SU-DHL-6 (cell line): ENCODE results near the gene FHOD1.

Experiments
- H2AFZ ChIP-seq: fragments of 200-600 bp; sonication (generic); 2 replicates; pipeline ENCODE4 v1.6.1; 2014; ENCODE audit warnings: low read depth, mild to moderate bottlenecking, moderate library complexity, mixed read lengths, antibody characterized with exemption, low read length; ENCODE audit not compliant: severe bottlenecking
- H3F3A ChIP-seq: fragments of 200-600 bp; shearing (Covaris generic); 2 replicates; pipeline ENCODE4 v1.6.0; 2016; ENCODE audit warnings: antibody characterized with exemption, mild to moderate bottlenecking; ENCODE audit not compliant: insufficient read depth
- H3K27ac ChIP-seq: fragments of 200-600 bp; sonication (generic); 2 replicates; pipeline ENCODE4 v1.5.1; 2016; ENCODE audit warnings: low read depth, mild to moderate bottlenecking, low read length, moderate library complexity, mixed read lengths
- H3K27me3 ChIP-seq: fragments of 200-600 bp; sonication (generic), shearing (Covaris generic); 2 replicates; pipeline ENCODE4 v1.6.0; 2014; ENCODE audit warnings: mild to moderate bottlenecking, low read length
- H3K36me3 ChIP-seq: fragments of 200-600 bp; sonication (generic); 2 replicates; pipeline ENCODE4 v1.6.1; 2014; ENCODE audit warnings: mild to moderate bottlenecking, low read length, mixed read lengths
- H3K4me2 ChIP-seq: fragments of 300-600, 200-600 bp; shearing (Covaris generic), sonication (generic); 2 replicates; pipeline ENCODE4 v1.6.0; 2014; ENCODE audit warnings: low read length, low read depth, mild to moderate bottlenecking; ENCODE audit not compliant: poor library complexity, severe bottlenecking
- H3K4me3 ChIP-seq: fragments of 200-600 bp; sonication (generic); 2 replicates; pipeline ENCODE4 v1.5.1; 2014; ENCODE audit warnings: antibody characterized with exemption, low read length, mild to moderate bottlenecking, mixed read lengths; ENCODE audit not compliant: insufficient read depth, poor library complexity, severe bottlenecking
- H3K79me2 ChIP-seq: fragments of 200-600 bp; sonication (generic); 2 replicates; pipeline ENCODE4 v1.6.1; 2014; ENCODE audit warnings: mild to moderate bottlenecking, low read length, moderate library complexity; ENCODE audit not compliant: insufficient read depth
- H3K9ac ChIP-seq: fragments of 200-600 bp; sonication (generic); 2 replicates; pipeline ENCODE4 v1.7.0; 2014; ENCODE audit warnings: mild to moderate bottlenecking, low read length
- H3K9me2 ChIP-seq: fragments of 200-600 bp; sonication (generic); replicated peaks from 2 replicates; pipeline ENCODE4 v1.6.1; 2014; ENCODE audit warnings: low read length; ENCODE audit not compliant: insufficient read depth
- H3K9me3 ChIP-seq: fragments of 200-600 bp; sonication (generic); 2 replicates; pipeline ENCODE4 v1.6.1; 2014; ENCODE audit warnings: low read length, mixed read lengths; ENCODE audit not compliant: insufficient read depth
- H4K20me1 ChIP-seq: fragments of 200-600 bp; sonication (generic); 2 replicates; pipeline ENCODE4 v1.6.1; 2014; ENCODE audit warnings: low read depth, mild to moderate bottlenecking, antibody characterized with exemption, low read length, moderate library complexity, mixed read lengths
- EZH2phosphoT487 ChIP-seq: fragments of 200-600 bp; sonication (generic), shearing (Covaris generic); conservative IDR thresholded peaks from 2 replicates; pipeline ENCODE4 v1.6.1; 2018; ENCODE audit warnings: mild to moderate bottlenecking, antibody characterized with exemption, low read length, moderate library complexity, mixed read lengths
- TF ChIP-seq, protein P1 (sequence below): fragments of 200-600 bp; sonication (generic); IDR thresholded peaks from one replicate; pipeline ENCODE4 v1.5.1; 2017; ENCODE audit warnings: antibody characterized with exemption, mild to moderate bottlenecking, low read length, moderate library complexity; ENCODE audit not compliant: insufficient read depth, poor library complexity, severe bottlenecking

Gene FHOD1

DNA sequence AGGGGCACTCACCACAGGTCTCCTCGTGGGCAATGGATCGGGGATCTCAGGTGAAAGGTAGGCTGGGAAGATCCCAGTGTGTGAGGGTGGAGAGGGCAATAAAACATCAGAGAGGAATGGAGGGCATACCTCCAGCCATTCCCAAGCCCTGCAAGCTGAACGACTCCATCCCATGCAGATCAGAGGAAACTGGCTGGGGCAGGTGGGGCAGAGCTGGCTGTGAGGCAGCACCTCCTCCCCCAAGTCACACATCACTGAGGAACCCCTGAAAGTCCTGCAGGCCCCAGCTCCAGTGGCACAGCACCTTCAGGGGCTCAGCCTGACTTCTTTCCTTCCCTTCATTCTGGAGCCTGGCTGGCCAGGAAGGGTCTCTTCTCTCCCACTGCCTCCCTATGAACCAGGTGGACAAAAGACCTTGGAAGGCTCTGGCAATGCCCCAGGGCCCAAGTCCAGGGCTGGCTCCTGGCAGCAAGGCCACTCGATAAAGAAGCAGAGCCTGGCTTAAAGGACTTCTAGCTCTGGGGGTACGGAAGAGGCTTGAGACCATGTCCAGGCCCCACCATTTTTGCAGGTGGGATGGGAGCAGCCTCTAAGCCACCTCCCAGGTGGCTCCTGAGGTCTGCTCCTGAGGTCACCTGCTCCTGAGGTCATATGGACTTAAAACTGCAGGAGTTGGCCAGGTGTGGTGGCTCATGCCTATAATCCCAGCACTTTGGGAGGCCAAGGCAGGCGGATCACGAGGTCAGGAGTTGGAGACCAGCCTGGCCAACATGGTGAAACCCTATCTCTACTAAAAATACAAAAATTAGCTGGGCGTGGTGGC, 33.9 kb downstream of the FHOD1 start:
- no peaks in the 10 kb centered on the region for H3F3A ChIP-seq
- H4K20me1 ChIP-seq: no peaks in the 10 kb centered on the region
- H3K4me3 ChIP-seq: no peak overlapping the region
- no peak overlapping the region for H3K4me2 ChIP-seq
- H3K9ac ChIP-seq: no peak overlapping the region
- H3K36me3 ChIP-seq: no peaks in the 10 kb centered on the region
- H3K79me2 ChIP-seq: no peaks in the 10 kb centered on the region
- no peaks in the 10 kb centered on the region for H3K9me3 ChIP-seq
- TF ChIP-seq, protein P1, sequence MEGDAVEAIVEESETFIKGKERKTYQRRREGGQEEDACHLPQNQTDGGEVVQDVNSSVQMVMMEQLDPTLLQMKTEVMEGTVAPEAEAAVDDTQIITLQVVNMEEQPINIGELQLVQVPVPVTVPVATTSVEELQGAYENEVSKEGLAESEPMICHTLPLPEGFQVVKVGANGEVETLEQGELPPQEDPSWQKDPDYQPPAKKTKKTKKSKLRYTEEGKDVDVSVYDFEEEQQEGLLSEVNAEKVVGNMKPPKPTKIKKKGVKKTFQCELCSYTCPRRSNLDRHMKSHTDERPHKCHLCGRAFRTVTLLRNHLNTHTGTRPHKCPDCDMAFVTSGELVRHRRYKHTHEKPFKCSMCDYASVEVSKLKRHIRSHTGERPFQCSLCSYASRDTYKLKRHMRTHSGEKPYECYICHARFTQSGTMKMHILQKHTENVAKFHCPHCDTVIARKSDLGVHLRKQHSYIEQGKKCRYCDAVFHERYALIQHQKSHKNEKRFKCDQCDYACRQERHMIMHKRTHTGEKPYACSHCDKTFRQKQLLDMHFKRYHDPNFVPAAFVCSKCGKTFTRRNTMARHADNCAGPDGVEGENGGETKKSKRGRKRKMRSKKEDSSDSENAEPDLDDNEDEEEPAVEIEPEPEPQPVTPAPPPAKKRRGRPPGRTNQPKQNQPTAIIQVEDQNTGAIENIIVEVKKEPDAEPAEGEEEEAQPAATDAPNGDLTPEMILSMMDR: no peak
- no peak for TF ChIP-seq EZH2phosphoT487
- H3K9me2 ChIP-seq: no peaks in the 10 kb centered on the region
- H3K27ac ChIP-seq: no peak overlapping the region
- no peaks in the 10 kb centered on the region for H3K27me3 ChIP-seq
- H2AFZ ChIP-seq: no peak overlapping the region

- no peaks in the 10 kb centered on the region for H3F3A ChIP-seq
- H3K36me3 ChIP-seq: no peaks in the 10 kb centered on the region
- H3K9me3 ChIP-seq: no peaks in the 10 kb centered on the region
- H3K79me2 ChIP-seq: no peaks in the 10 kb centered on the region
- no peaks in the 10 kb centered on the region for H4K20me1 ChIP-seq
- no peak overlapping the region for H3K9ac ChIP-seq
- no peak overlapping the region for H3K4me2 ChIP-seq
- no peak overlapping the region for H3K27ac ChIP-seq
- no peak for TF ChIP-seq EZH2phosphoT487
- TF ChIP-seq, protein P1: no peak
- H2AFZ ChIP-seq: no peak overlapping the region
- H3K4me3 ChIP-seq: no peak overlapping the region
- no peaks in the 10 kb centered on the region for H3K9me2 ChIP-seq
- H3K27me3 ChIP-seq: no peaks in the 10 kb centered on the region
Measured at GRCh38 chr16:67212766-67213165, 34.5 kb downstream of the FHOD1 start.

DNA sequence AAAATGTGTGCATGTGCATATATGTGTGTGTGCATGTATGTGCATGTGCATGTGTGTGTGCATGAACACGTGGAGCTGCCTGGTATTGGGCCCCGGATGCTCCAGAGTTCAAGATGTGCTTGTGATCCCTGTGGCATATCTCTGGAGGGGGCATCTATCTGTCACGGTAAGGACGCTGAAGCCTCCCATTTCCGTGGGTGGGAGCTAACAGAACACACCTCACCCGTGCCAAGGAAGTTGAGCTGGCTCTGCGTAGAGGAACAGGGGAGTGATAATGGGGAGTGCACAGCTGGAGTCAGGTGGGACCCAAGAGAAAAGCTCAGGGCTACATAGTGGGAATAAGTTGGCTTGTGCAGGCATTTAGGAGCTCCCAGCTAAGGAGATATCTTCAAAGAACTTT, 35.6 kb downstream of the FHOD1 start:
- TF ChIP-seq, protein P1: no peak
- TF ChIP-seq EZH2phosphoT487: no peak
- Histone ChIP-seq H3K79me2 (no peaks in the 10 kb centered on the region), H3K9me2 (no peaks in the 10 kb centered on the region), H3K27ac (no peak overlapping the region), H2AFZ (no peak overlapping the region), H3K4me2 (no peak overlapping the region), H3K36me3 (no peaks in the 10 kb centered on the region), H3F3A (no peaks in the 10 kb centered on the region), H3K9ac (no peak overlapping the region), H3K4me3 (no peak overlapping the region), H4K20me1 (no peaks in the 10 kb centered on the region), H3K9me3 (no peaks in the 10 kb centered on the region), H3K27me3 (no peaks in the 10 kb centered on the region)
